HG03139 (cell line): ENCODE results near the gene LAMP5.

Experiments used
- ATAC-seq: cut with Tn5 transposase; IDR thresholded peaks from one replicate; pipeline ENCODE4 v1.9.1; 2021; ENCODE audit not compliant: unreplicated experiment

The LAMP5 gene

GRCh38 chr20:9532069-9532838, 17.9 kb downstream of the LAMP5 start:
- ATAC-seq = no peak

- ATAC-seq = no peak
These were observed 19.6 kb downstream of the LAMP5 start for GRCh38 chr20:9534025-9534424.

GRCh38 chr20:9535449-9535848, 21.1 kb downstream of the LAMP5 start:
- no peak for ATAC-seq

GRCh38 chr20:9543214-9543613, 28.8 kb downstream of the LAMP5 start:
- no peak for ATAC-seq

- ATAC-seq = no peak
These were observed 35.9 kb downstream of the LAMP5 start for GRCh38 chr20:9550283-9550682.

GRCh38 chr20:9550871-9551270, 36.5 kb downstream of the LAMP5 start:
- ATAC-seq = no peak

- ATAC-seq = no peak
These were observed 37.6 kb downstream of the LAMP5 start for GRCh38 chr20:9551808-9552550.

GRCh38 chr20:9555781-9556180, 41.4 kb downstream of the LAMP5 start:
- no peak for ATAC-seq

GRCh38 chr20:9557411-9557810, 43.0 kb downstream of the LAMP5 start:
- no peak for ATAC-seq

- ATAC-seq = no peak
These were observed 51.6 kb downstream of the LAMP5 start for GRCh38 chr20:9565910-9566550.

- no peak for ATAC-seq
These were observed 52.6 kb downstream of the LAMP5 start for GRCh38 chr20:9566977-9567376.

- ATAC-seq = no peak
These were observed 56.2 kb downstream of the LAMP5 start for GRCh38 chr20:9570612-9571011.

- no peak for ATAC-seq
These were observed 57.4 kb downstream of the LAMP5 start for GRCh38 chr20:9571783-9572182.

GRCh38 chr20:9572670-9573069, 58.3 kb downstream of the LAMP5 start:
- no peak for ATAC-seq

GRCh38 chr20:9573335-9574151, 59.2 kb downstream of the LAMP5 start:
- ATAC-seq = no peak

- no peak for ATAC-seq
These were observed 59.8 kb downstream of the LAMP5 start for GRCh38 chr20:9574181-9574580.

GRCh38 chr20:9574776-9575175, 60.4 kb downstream of the LAMP5 start:
- no peak for ATAC-seq

- no peak for ATAC-seq
These were observed 61.4 kb downstream of the LAMP5 start for GRCh38 chr20:9575836-9576235.

- no peak for ATAC-seq
These were observed 62.3 kb downstream of the LAMP5 start for GRCh38 chr20:9576695-9577094.

- no peak for ATAC-seq
These were observed 63.0 kb downstream of the LAMP5 start for GRCh38 chr20:9577397-9577796.

GRCh38 chr20:9578594-9578993, 64.2 kb downstream of the LAMP5 start:
- ATAC-seq = no peak
